Measurements from ENCODE around the gene SMU1. TPM values are rescaled to one million over a fixed set of nuclear protein-coding genes. Genes with fewer than 3 reads are reported as not detected.

The SMU1 gene
- total RNA-seq, 1 experiment from 2014 or later = 30.5 TPM

- H3K9me3 ChIP-seq (ENCODE audit: control insufficient read depth in 1 of 2, insufficient read depth in 1 of 2, low read depth in 1 of 2, low read length in 2 of 2) = no peaks in the 10 kb centered on the region
- H4K20me1 ChIP-seq (ENCODE audit: insufficient read depth) = peaks cover 7% of the 10 kb centered on the region; the same call in 1 of the 2 replicates
- ATAC-seq (no peak), DNase-seq (ENCODE audit: low read depth, low spot score) (no peak)
- no peak overlapping the region for H3K27ac ChIP-seq (ENCODE audit: low read depth, low read length)
- BruUV-seq (replicated peaks) = no TSS peak
- RAD21 ChIA-PET (ENCODE audit: low non-redundant PET in 1 of 2, low total read pairs in 2 of 2, uncharacterized antibody in 2 of 2, unreplicated experiment in 2 of 2) = no interaction called here
- CTCF ChIA-PET = no interaction called here
- H3K27me3 ChIP-seq (ENCODE audit: insufficient read depth, low read length) = no peaks in the 10 kb centered on the region
- peaks cover 3 to 12% of the 10 kb centered on the region in 2 experiments for H3K4me1 ChIP-seq (ENCODE audit: control insufficient read depth in 1 of 2, insufficient read depth in 2 of 2, low read length in 2 of 2)
- H3K36me3 ChIP-seq (ENCODE audit: control insufficient read depth in 1 of 2, insufficient read depth in 2 of 2, low read length in 2 of 2) = peaks cover 9 to 10% of the 10 kb centered on the region in 2 experiments; a peak in 1 of 4 replicates
- no peak for TF ChIP-seq REST (IDR thresholded peaks at IDR 0.05; ENCODE audit: low read depth)
- no peak for TF ChIP-seq ZBTB33 (IDR thresholded peaks at IDR 0.05; ENCODE audit: extremely low read depth, insufficient replicate concordance, low read length)
- no peak for TF ChIP-seq SIN3A (IDR thresholded peaks at IDR 0.05; ENCODE audit: low read depth)
- TF ChIP-seq SRF (IDR thresholded peaks at IDR 0.05; ENCODE audit: low read depth) = no peak
- TF ChIP-seq ZNF274 (IDR thresholded peaks at IDR 0.05; ENCODE audit: low read depth, low read length) = no peak
- no peak for TF ChIP-seq POLR2AphosphoS5 (IDR thresholded peaks at IDR 0.05; ENCODE audit: low read depth, low read length)
- TF ChIP-seq ELF1 (IDR thresholded peaks at IDR 0.05; ENCODE audit: borderline replicate concordance, low read depth) = no peak
- no peak for TF ChIP-seq RAD21 (IDR thresholded peaks at IDR 0.05; ENCODE audit: low read depth)
- TF ChIP-seq YY1 (IDR thresholded peaks at IDR 0.05; ENCODE audit: extremely low read depth, insufficient replicate concordance, low read depth, low read length) = no peak
- TF ChIP-seq POLR2A (IDR thresholded peaks at IDR 0.05; ENCODE audit: borderline replicate concordance, extremely low read depth, insufficient read depth, insufficient read length) = no peak
- TF ChIP-seq CEBPB (IDR thresholded peaks at IDR 0.05; ENCODE audit: low read depth) = no peak
- no peak for TF ChIP-seq CTCF (IDR thresholded peaks at IDR 0.05 in 2 of 3, conservative IDR thresholded peaks at IDR 0.05 in 1 of 3; ENCODE audit: borderline replicate concordance in 1 of 3, insufficient read depth in 1 of 3, low read depth in 2 of 3, low read length in 2 of 3)
- no peak for TF ChIP-seq EGR1 (IDR thresholded peaks at IDR 0.05; ENCODE audit: low read depth)
- no peak for TF ChIP-seq FOSL1 (IDR thresholded peaks at IDR 0.05; ENCODE audit: low read depth)
- TF ChIP-seq SP1 (IDR thresholded peaks at IDR 0.05; ENCODE audit: low read depth) = no peak
- TF ChIP-seq MAX (IDR thresholded peaks at IDR 0.05) = no peak
- no peak for TF ChIP-seq EZH2phosphoT487 (IDR thresholded peaks at IDR 0.05; ENCODE audit: borderline replicate concordance)
- TF ChIP-seq ATF3 (IDR thresholded peaks at IDR 0.05) = no peak
- H3K4me2 ChIP-seq (ENCODE audit: low read length) = no peak overlapping the region
- H3K79me2 ChIP-seq (ENCODE audit: insufficient read depth, low read length) = peaks cover 63% of the 10 kb centered on the region
- no peaks in the 10 kb centered on the region for H3K9me2 ChIP-seq (ENCODE audit: insufficient read depth)
- no peak overlapping the region for H2AFZ ChIP-seq (ENCODE audit: low read depth, low read length, poor library complexity, severe bottlenecking)
- H3K4me3 ChIP-seq (replicated peaks in 1 of 2; ENCODE audit: low read depth in 1 of 2, low read length in 2 of 2) = no peak overlapping the region
- POLR2A ChIA-PET = no interaction called here
- intact Hi-C loops (cut with micrococcal nuclease) = no loop called here
- no peak overlapping the region for H3K9ac ChIP-seq (ENCODE audit: low read length)
Measured at GRCh38 chr9:33019797-33020196, 56.7 kb downstream of the SMU1 start.

All from HCT116 (cell line).